ENCODE measurements around the gene RNASEH2B. TPM values are rescaled to one million over a fixed set of nuclear protein-coding genes. Genes with fewer than 3 reads are reported as not detected.

Gene RNASEH2B
- total RNA-seq, 1 donor from 2014 or later: 42.5 TPM

DNA sequence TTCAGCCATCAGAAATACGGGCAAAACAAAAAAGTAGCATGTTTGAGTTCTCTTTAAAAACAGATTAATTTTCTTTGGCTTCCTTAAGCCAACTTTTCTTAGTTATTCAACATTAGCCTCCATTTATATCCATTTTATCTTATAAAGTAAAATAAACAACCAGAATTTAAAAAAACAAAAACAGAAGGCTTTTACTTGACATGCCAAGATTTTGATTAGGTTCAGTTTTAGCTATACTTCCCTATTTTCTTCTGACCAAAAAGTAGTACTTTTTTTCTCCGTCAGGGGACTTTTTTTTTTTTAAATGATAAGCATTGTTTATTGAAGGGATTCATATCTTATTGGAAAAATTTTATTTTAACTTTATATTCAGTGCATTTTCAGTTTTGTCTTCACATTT is 18.1 kb downstream of the RNASEH2B start:
- no peak for ATAC-seq (ENCODE audit: poor library complexity)
- intact Hi-C loops (cut with DNase I): no loop called here
- DNase-seq: no peak

- DNase-seq (no peak), ATAC-seq (ENCODE audit: poor library complexity) (peak; percentile 68)
- intact Hi-C loops (cut with DNase I): no loop called here
These were observed 18.5 kb downstream of the RNASEH2B start for GRCh38 chr13:50928102-50928501.

DNA sequence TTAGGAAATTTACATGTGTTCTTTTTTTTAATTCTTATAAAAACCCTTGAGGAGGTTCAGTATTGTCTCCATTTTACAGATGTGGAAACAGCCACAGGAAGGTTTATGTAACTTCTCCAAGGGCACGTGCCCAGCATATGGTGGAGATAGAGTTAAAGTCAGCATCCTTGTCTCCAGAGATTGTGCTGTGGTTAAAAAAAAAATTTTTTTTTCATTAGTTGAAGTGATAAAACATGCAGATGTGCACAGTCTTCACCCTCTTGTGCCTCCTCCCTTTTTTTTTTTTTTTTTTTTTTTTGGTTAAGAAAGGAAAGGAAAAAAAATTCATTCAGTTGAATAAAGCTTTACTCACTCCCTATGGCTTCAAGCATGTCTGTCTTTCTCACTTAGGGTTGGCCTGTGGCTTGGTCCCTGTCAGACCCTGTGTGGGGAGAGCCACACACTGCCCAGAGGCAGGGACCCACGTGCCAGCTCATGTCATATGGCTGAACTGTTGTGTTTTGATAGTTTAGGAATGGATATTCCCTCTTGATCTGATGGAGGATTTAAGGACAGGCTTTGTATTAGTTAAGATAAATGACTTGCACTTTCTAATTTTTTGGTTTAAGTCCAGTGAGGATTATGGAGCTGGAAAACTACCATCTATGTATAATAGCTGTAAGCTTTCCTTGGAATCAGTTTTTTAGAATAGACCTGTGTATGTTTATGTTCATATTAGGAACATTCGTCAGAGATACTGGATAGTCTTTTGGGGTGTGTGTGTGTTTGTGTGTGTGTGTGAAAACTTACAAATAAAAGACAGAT is 19.3 kb downstream of the RNASEH2B start:
- ATAC-seq (ENCODE audit: poor library complexity) (peak; percentile 50), DNase-seq (no peak)
- intact Hi-C loops (cut with DNase I): no loop called here

DNA sequence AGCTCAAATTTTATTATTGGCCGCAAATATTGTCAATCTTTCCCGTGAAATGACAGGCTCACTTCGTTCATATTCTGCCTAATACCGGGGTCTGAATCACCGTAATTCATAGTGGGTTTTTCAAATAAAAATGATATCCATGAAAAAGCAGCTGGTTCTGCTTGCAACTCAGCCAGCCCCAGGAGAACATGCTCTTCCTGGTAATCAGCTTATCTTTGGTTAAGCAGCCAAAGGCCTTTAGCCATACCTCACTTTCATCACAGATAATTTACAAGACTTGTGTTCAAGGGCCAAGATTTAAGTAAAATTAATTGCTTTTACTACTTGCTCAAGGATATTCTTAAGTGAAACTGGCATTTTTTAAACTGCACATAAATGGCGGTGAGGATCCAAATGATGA is 22.5 kb downstream of the RNASEH2B start:
- DNase-seq (no peak), ATAC-seq (ENCODE audit: poor library complexity) (no peak)
- intact Hi-C loops (cut with DNase I): no loop called here

- no peak for DNase-seq
- intact Hi-C loops (cut with DNase I): no loop called here
- ATAC-seq (ENCODE audit: poor library complexity): no peak
These were observed 25.3 kb downstream of the RNASEH2B start for GRCh38 chr13:50934735-50935435.

- DNase-seq (no peak), ATAC-seq (ENCODE audit: poor library complexity) (no peak)
- intact Hi-C loops (cut with DNase I): no loop called here
These were observed 27.1 kb downstream of the RNASEH2B start for GRCh38 chr13:50936679-50937078.

DNA sequence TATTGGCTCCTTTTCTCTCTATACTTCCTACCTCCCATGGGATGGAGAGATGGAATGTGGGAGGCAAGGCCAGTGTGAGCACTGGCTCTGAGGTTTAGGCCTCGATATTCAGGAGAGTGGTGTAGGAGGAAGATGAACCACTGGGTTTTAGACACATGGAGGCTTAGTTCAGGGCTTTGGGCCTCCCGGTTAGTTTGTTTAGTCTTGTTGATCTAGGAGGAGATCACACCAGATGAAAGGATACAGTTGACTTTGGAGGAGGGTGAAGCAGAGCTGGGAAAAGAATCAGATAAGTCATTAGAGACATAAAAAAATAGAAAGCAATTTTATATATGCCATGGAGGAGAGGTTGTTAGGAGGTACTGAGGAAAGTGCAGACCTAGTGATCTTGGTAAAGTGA is 30.9 kb downstream of the RNASEH2B start:
- intact Hi-C loops (cut with DNase I): no loop called here
- DNase-seq: no peak
- ATAC-seq (ENCODE audit: poor library complexity): no peak

GRCh38 chr13:50941146-50941545 is 31.6 kb downstream of the RNASEH2B start:
- DNase-seq (no peak), ATAC-seq (ENCODE audit: poor library complexity) (no peak)
- intact Hi-C loops (cut with DNase I): no loop called here

GRCh38 chr13:50942630-50943311 is 33.2 kb downstream of the RNASEH2B start:
- DNase-seq: no peak
- ATAC-seq (ENCODE audit: poor library complexity): no peak

DNA sequence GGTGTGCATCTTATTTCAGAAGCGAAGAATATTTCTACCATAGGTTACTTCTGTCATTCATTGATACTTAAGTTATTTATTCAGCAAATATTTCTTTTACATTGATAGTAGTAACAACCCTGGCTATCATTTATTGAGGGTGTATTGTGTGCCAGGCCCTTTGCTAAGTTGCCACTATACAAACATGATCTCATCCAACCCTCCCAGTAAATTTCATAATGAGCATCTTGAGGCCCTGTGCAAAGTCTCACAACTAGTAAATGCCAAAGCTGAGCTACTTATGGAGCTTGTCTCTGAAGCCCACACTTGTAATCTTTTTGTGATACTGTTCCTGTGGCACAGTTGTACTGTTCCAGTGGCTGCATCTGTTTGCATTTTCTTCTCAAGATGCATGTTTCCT is 36.1 kb downstream of the RNASEH2B start:
- intact Hi-C loops (cut with DNase I): no loop called here
- ATAC-seq (ENCODE audit: poor library complexity): no peak
- DNase-seq: no peak

More at GRCh38 chr13:50942630-50943311, 33.2 kb downstream of the RNASEH2B start:
- intact Hi-C loops (cut with DNase I): no loop called here

- DNase-seq (no peak), ATAC-seq (ENCODE audit: poor library complexity) (no peak)
- intact Hi-C loops (cut with DNase I): no loop called here
These were observed 39.0 kb downstream of the RNASEH2B start for GRCh38 chr13:50948601-50949000.

- DNase-seq (no peak), ATAC-seq (ENCODE audit: poor library complexity) (no peak)
- intact Hi-C loops (cut with DNase I): no loop called here
These were observed 41.3 kb downstream of the RNASEH2B start for GRCh38 chr13:50950849-50951248.

- DNase-seq (no peak), ATAC-seq (ENCODE audit: poor library complexity) (no peak)
- intact Hi-C loops (cut with DNase I): no loop called here
These were observed 41.8 kb downstream of the RNASEH2B start for GRCh38 chr13:50951366-50951765.

- no peak for DNase-seq
- no peak for ATAC-seq (ENCODE audit: poor library complexity)
- intact Hi-C loops (cut with DNase I): no loop called here
These were observed 45.6 kb downstream of the RNASEH2B start for GRCh38 chr13:50955241-50955640.

- no peak for DNase-seq
- intact Hi-C loops (cut with DNase I): no loop called here
- no peak for ATAC-seq (ENCODE audit: poor library complexity)
These were observed 46.2 kb downstream of the RNASEH2B start for GRCh38 chr13:50955798-50956197.

DNA sequence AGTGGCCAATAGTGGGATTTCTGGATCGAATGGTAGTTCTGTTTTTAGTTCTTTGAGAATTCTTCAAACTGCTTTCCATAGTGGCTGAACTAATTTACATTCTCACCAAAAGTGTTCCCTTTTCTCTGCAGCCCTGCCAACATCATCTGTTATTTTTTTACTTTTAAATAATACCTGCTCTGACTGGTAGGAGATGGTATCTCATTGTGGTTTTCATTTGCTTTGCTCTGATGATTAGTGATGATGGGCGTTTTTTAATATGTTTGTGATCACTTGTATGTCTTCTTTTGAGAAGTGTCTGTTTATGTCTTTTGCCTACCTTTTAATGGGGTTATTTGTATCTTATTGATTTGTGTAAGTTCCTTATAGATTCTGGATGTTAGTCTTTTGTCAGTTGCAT is 48.0 kb downstream of the RNASEH2B start:
- no peak for DNase-seq
- intact Hi-C loops (cut with DNase I): no loop called here
- no peak for ATAC-seq (ENCODE audit: poor library complexity)

DNA sequence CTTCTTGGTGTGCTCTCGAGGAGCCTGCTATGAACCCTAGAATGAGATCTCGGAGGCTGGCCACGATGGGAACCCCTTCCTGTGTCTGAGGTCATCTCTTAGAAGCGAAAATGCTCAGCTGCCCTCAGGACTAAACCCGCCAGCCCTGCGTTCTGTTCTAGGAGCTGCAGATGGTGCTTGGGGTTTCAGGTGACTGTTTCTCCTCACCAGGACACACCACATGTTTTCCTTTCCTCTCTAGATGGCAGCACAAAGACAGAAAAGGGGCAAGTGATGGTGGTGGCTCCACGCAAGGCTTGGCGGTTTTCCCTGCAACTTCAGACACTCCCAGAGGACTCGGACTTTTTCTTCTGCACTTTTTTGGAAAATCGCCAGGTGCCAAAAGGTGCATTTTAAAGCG is 60.1 kb downstream of the RNASEH2B start:
- DNase-seq: no peak
- intact Hi-C loops (cut with DNase I): no loop called here
- ATAC-seq (ENCODE audit: poor library complexity): peak; percentile 41

- no peak for DNase-seq
- intact Hi-C loops (cut with DNase I): no loop called here
- no peak for ATAC-seq (ENCODE audit: poor library complexity)
These were observed 61.4 kb downstream of the RNASEH2B start for GRCh38 chr13:50970956-50971355.

GRCh38 chr13:50974268-50974667 is 64.7 kb downstream of the RNASEH2B start:
- ATAC-seq (ENCODE audit: poor library complexity): no peak
- intact Hi-C loops (cut with DNase I): no loop called here
- no peak for DNase-seq

DNA sequence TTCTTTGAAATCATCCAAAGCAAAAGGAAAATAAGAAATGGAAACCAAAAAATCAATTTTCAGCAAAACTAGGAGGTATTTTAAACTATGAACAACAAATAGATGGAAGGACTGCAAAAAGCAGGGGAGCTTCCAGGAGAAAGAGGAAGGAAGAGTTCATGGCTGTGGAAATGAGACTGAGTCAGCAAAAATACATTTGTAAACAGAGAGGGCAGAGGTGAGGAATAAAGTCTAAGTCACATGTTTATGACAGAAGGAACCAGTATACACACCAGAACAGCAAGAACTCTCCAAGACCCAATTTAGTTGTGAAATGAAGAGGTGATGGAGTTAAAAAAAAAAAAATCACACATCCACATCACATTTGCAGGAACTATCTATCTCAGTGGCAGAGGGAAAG is 69.6 kb downstream of the RNASEH2B start:
- intact Hi-C loops (cut with DNase I): no loop called here
- DNase-seq (no peak), ATAC-seq (ENCODE audit: poor library complexity) (peak; percentile 62)
